Mesenchymal stem cell (in vitro differentiated cells and primary cell): Measurements from ENCODE around the gene CAMSAP3.

ENCODE experiments used
- DNase-seq: peaks from one replicate; pipeline ENCODE4 v3.0.0-alpha.2; 2013
- H2AFZ ChIP-seq: one replicate; pipeline ENCODE4 v1.6.1; 2013; ENCODE audit warnings: low read depth, mild to moderate bottlenecking, control low read depth, inconsistent platforms, low read length, moderate library complexity
- H2AK5ac ChIP-seq: 2 replicates; pipeline ENCODE4 v1.6.1; 2013; ENCODE audit warnings: low read length, moderate library complexity, mild to moderate bottlenecking, inconsistent platforms; ENCODE audit not compliant: severe bottlenecking
- H2BK120ac ChIP-seq: one replicate; pipeline ENCODE4 v1.6.1; 2013; ENCODE audit warnings: low read depth, mild to moderate bottlenecking, inconsistent platforms, low read length, moderate library complexity
- H2BK12ac ChIP-seq, 2 experiments: one replicate each; pipeline ENCODE4 v1.6.1; 2013; ENCODE audit warnings: inconsistent platforms in 2 of 2, low read length in 2 of 2, mild to moderate bottlenecking in 2 of 2, moderate library complexity in 2 of 2, control low read depth in 1 of 2
- H2BK15ac ChIP-seq: one replicate; pipeline ENCODE4 v1.6.1; 2013; ENCODE audit warnings: mild to moderate bottlenecking, low read depth, inconsistent platforms; ENCODE audit not compliant: poor library complexity, severe bottlenecking
- H2BK5ac ChIP-seq: 2 replicates; pipeline ENCODE4 v1.6.1; 2013; ENCODE audit warnings: low read depth, mild to moderate bottlenecking, low read length, control low read depth, inconsistent platforms; ENCODE audit not compliant: poor library complexity, severe bottlenecking
- H3K14ac ChIP-seq, 2 experiments: one replicate each; pipeline ENCODE4 v1.6.1; 2013; ENCODE audit warnings: inconsistent platforms in 2 of 2, low read length in 2 of 2, control low read depth in 1 of 2, mild to moderate bottlenecking in 1 of 2, moderate library complexity in 1 of 2
- H3K18ac ChIP-seq, 2 experiments: one replicate each; pipeline ENCODE4 v1.6.1; 2013; ENCODE audit warnings: inconsistent platforms in 2 of 2, low read length in 2 of 2, control low read depth in 1 of 2, low read depth in 1 of 2, mild to moderate bottlenecking in 1 of 2
- H3K23ac ChIP-seq, 2 experiments: one replicate each; pipeline ENCODE4 v1.6.1; 2013; ENCODE audit warnings: inconsistent platforms in 2 of 2, low read length in 2 of 2, mild to moderate bottlenecking in 2 of 2, moderate library complexity in 2 of 2, control low read depth in 1 of 2
- H3K27ac ChIP-seq: 2 replicates; pipeline ENCODE4 v1.5.1; 2013; ENCODE audit warnings: mild to moderate bottlenecking, moderate library complexity, low read length, control low read depth, inconsistent platforms; ENCODE audit not compliant: poor library complexity, severe bottlenecking
- H3K27me3 ChIP-seq, 2 experiments: 2 replicates each; pipeline versions ENCODE4 v1.6.1 to v1.7.0; 2013; ENCODE audit warnings: low read length in 2 of 2, mild to moderate bottlenecking in 2 of 2, moderate library complexity in 2 of 2, control low read depth in 1 of 2, inconsistent platforms in 1 of 2; ENCODE audit not compliant: control insufficient read depth in 1 of 2, insufficient read depth in 1 of 2
- H3K36me3 ChIP-seq, 2 experiments: 2 replicates each; pipeline versions ENCODE4 v1.6.1 to v1.7.0; 2013; ENCODE audit warnings: low read length in 2 of 2, control low read depth in 1 of 2, inconsistent platforms in 1 of 2, low read depth in 1 of 2, mild to moderate bottlenecking in 1 of 2; ENCODE audit not compliant: insufficient read depth in 2 of 2, control insufficient read depth in 1 of 2
- H3K4ac ChIP-seq, 2 experiments: one replicate each; pipeline ENCODE4 v1.6.1; 2013; ENCODE audit warnings: inconsistent platforms in 2 of 2, low read length in 2 of 2, mild to moderate bottlenecking in 2 of 2, moderate library complexity in 2 of 2, control low read depth in 1 of 2, low read depth in 1 of 2
- H3K4me1 ChIP-seq: 2 replicates; pipeline ENCODE4 v1.6.1; 2013; ENCODE audit warnings: low read depth, low read length, control low read depth; ENCODE audit not compliant: control insufficient read depth, insufficient read depth
- H3K4me2 ChIP-seq: 2 replicates; pipeline ENCODE4 v1.6.1; 2013; ENCODE audit warnings: low read length, mild to moderate bottlenecking, inconsistent platforms; ENCODE audit not compliant: poor library complexity, severe bottlenecking
- H3K4me3 ChIP-seq, 2 experiments: 2 replicates each; pipeline versions ENCODE4 v1.5.1 to v1.7.0; 2013; ENCODE audit warnings: low read length in 2 of 2, mild to moderate bottlenecking in 2 of 2, control low read depth in 1 of 2, low read depth in 1 of 2; ENCODE audit not compliant: insufficient read depth in 1 of 2
- H3K79me1 ChIP-seq: replicated peaks from 2 replicates; pipeline ENCODE4 v1.6.1; 2013; ENCODE audit warnings: mild to moderate bottlenecking, control low read depth, low read length, inconsistent platforms; ENCODE audit not compliant: poor library complexity, severe bottlenecking
- H3K9ac ChIP-seq: 2 replicates; pipeline ENCODE4 v1.7.0; 2013; ENCODE audit warnings: mild to moderate bottlenecking, low read length, moderate library complexity
- H3K9me3 ChIP-seq: 2 replicates; pipeline ENCODE4 v1.7.0; 2013; ENCODE audit warnings: mild to moderate bottlenecking, low read length; ENCODE audit not compliant: control insufficient read depth
- H4K8ac ChIP-seq: one replicate; pipeline ENCODE4 v1.6.1; 2013; ENCODE audit warnings: inconsistent platforms, mild to moderate bottlenecking, low read length, moderate library complexity
- H4K91ac ChIP-seq: one replicate; pipeline ENCODE4 v1.6.1; 2013; ENCODE audit warnings: mild to moderate bottlenecking, low read length, inconsistent platforms
- WGBS: methylation state at CpG from one replicate; pipeline ENCODE4 v1.1.7; 2013; ENCODE audit warnings: mixed read lengths; 5-methylcytosine and 5-hydroxymethylcytosine counted together

The CAMSAP3 gene

GRCh38 chr19:7549429-7550148 lies 46.1 kb upstream of the CAMSAP3 start:
- DNase-seq = no peak
- Histone ChIP-seq H3K79me1 (peaks cover 22% of the 10 kb centered on the region), H3K18ac (no peak overlapping the region), H2BK12ac (no peak overlapping the region), H2BK120ac (no peak overlapping the region), H3K4me1 (peaks cover 6% of the 10 kb centered on the region), H3K14ac (no peak overlapping the region), H4K91ac (no peak overlapping the region), H3K27ac (no peak overlapping the region), H2BK5ac (no peak overlapping the region), H3K36me3 (peaks cover 51 to 63% of the 10 kb centered on the region in 2 experiments), H3K9me3 (no peaks in the 10 kb centered on the region), H2AFZ (no peak overlapping the region), H3K27me3 (no peaks in the 10 kb centered on the region), H3K4me2 (no peak overlapping the region), H3K4ac (no peak overlapping the region), H3K9ac (no peak overlapping the region), H3K23ac (no peak overlapping the region), H2AK5ac (no peak overlapping the region), H4K8ac (no peak overlapping the region), H2BK15ac (no peak overlapping the region), H3K4me3 (no peak overlapping the region)
- WGBS = 94% methylated on average over 36 of the region's 36 CpGs

- Histone ChIP-seq H3K9ac (no peak overlapping the region), H2BK5ac (no peak overlapping the region), H2BK12ac (no peak overlapping the region), H3K36me3 (peaks cover 54 to 63% of the 10 kb centered on the region in 2 experiments), H3K4me2 (no peak overlapping the region), H3K4ac (no peak overlapping the region), H3K23ac (no peak overlapping the region), H2BK120ac (no peak overlapping the region), H3K27ac (no peak overlapping the region), H3K18ac (no peak overlapping the region), H2AFZ (no peak overlapping the region), H4K91ac (no peak overlapping the region), H3K4me3 (no peak overlapping the region), H3K79me1 (peaks cover 25% of the 10 kb centered on the region), H4K8ac (no peak overlapping the region), H3K9me3 (no peaks in the 10 kb centered on the region), H2AK5ac (no peak overlapping the region), H3K27me3 (no peaks in the 10 kb centered on the region), H3K4me1 (peaks cover 6% of the 10 kb centered on the region), H3K14ac (peak overlapping the region in 1 of 2 experiments; percentile 29), H2BK15ac (no peak overlapping the region)
- 97% methylated on average over 41 of the region's 41 CpGs for WGBS
- DNase-seq = no peak
These were observed 45.4 kb upstream of the CAMSAP3 start for GRCh38 chr19:7550169-7550770.

- H2BK15ac ChIP-seq = no peak overlapping the region
- H3K23ac ChIP-seq = no peak overlapping the region
- no peak overlapping the region for H2BK120ac ChIP-seq
- H3K4me2 ChIP-seq = no peak overlapping the region
- WGBS = 56% methylated on average over 48 of the region's 51 CpGs
- no peak overlapping the region for H4K8ac ChIP-seq
- H2BK5ac ChIP-seq = no peak overlapping the region
- H3K14ac ChIP-seq = no peak overlapping the region
- no peak overlapping the region for H3K4ac ChIP-seq
- H2AK5ac ChIP-seq = no peak overlapping the region
- H3K36me3 ChIP-seq = peaks cover 55 to 65% of the 10 kb centered on the region in 2 experiments
- H3K79me1 ChIP-seq = peaks cover 25% of the 10 kb centered on the region
- no peak overlapping the region for H3K27ac ChIP-seq
- H3K4me3 ChIP-seq = no peak overlapping the region
- no peaks in the 10 kb centered on the region for H3K9me3 ChIP-seq
- H2BK12ac ChIP-seq = no peak overlapping the region
- H3K4me1 ChIP-seq = peaks cover 6% of the 10 kb centered on the region
- DNase-seq = peak; percentile 21
- H4K91ac ChIP-seq = no peak overlapping the region
- H3K18ac ChIP-seq = no peak overlapping the region
- H3K27me3 ChIP-seq = no peaks in the 10 kb centered on the region
- no peak overlapping the region for H2AFZ ChIP-seq
- no peak overlapping the region for H3K9ac ChIP-seq
These were observed 44.5 kb upstream of the CAMSAP3 start for GRCh38 chr19:7550987-7551761.

- no peak overlapping the region for H2BK12ac ChIP-seq
- no peak overlapping the region for H4K8ac ChIP-seq
- H2AFZ ChIP-seq = no peak overlapping the region
- no peak overlapping the region for H2AK5ac ChIP-seq
- H3K4ac ChIP-seq = no peak overlapping the region
- no peak overlapping the region for H3K27ac ChIP-seq
- H3K4me3 ChIP-seq = no peak overlapping the region
- H3K79me1 ChIP-seq = peaks cover 25% of the 10 kb centered on the region
- H2BK120ac ChIP-seq = no peak overlapping the region
- H3K4me1 ChIP-seq = peaks cover 6% of the 10 kb centered on the region
- no peak overlapping the region for H3K14ac ChIP-seq
- H3K23ac ChIP-seq = no peak overlapping the region
- H3K27me3 ChIP-seq = no peaks in the 10 kb centered on the region
- no peak overlapping the region for H4K91ac ChIP-seq
- no peak overlapping the region for H3K9ac ChIP-seq
- no peak overlapping the region for H2BK15ac ChIP-seq
- peaks cover 63 to 77% of the 10 kb centered on the region in 2 experiments for H3K36me3 ChIP-seq
- H3K9me3 ChIP-seq = no peaks in the 10 kb centered on the region
- no peak for DNase-seq
- H2BK5ac ChIP-seq = no peak overlapping the region
- H3K4me2 ChIP-seq = no peak overlapping the region
- no peak overlapping the region for H3K18ac ChIP-seq
- WGBS = 75% methylated on average over 2 of the region's 2 CpGs
These were observed 42.9 kb upstream of the CAMSAP3 start for GRCh38 chr19:7552781-7553180.
